ENCODE results near the gene ENAH. TPM values are rescaled to one million over a fixed set of nuclear protein-coding genes. Genes with fewer than 3 reads are reported as not detected.
A peak's percentile ranks its signal among the peaks of the same experiment; 100 is the strongest.
"Not testable (repeated sequence)": the region's sequence is repeated elsewhere in the genome, so short reads cannot be mapped to it uniquely, and the experiment has no call there.

The ENAH gene
- polyA plus RNA-seq, 1 experiment, result 121 TPM

- Histone ChIP-seq H3K27me3 (ENCODE audit: control insufficient read depth, insufficient read depth, low read length) (no peaks in the 10 kb centered on the region), H3K9me3 (ENCODE audit: control insufficient read depth, insufficient read depth, low read length) (no peaks in the 10 kb centered on the region; the same call in 1 of the 2 replicates), H3K4me3 (ENCODE audit: low read depth, low read length) (peak overlapping the region; percentile 27; the same call in 1 of the 2 replicates), H3K27ac (ENCODE audit: low read depth, low read length) (no peak overlapping the region)
- peak; percentile 100 for TF ChIP-seq CTCF (IDR thresholded peaks at IDR 0.05; ENCODE audit: low read depth, low read length)
- ChIA-PET CTCF (interaction anchor here (0.6 to 5.6 kb wide), 95 partner anchors 8 to 1288 kb away, joined by 3 to 102 read pairs (median 4); partner anchors contain the start of genes EPHX1, SRP9 and TMEM63A), POLR2A (interaction anchor here (0.9 to 1.0 kb wide), 3 partner anchors 297 to 449 kb away, joined by 3 to 4 read pairs (median 4); partner anchors contain the start of genes PYCR2 and SRP9)
- DNase-seq (ENCODE audit: low read depth, low spot score), result peak; percentile 33
These were observed 177.7 kb downstream of the ENAH start for GRCh38 chr1:225474986-225475820.

- no peak overlapping the region for H3K27ac ChIP-seq (ENCODE audit: low read depth, low read length)
- TF ChIP-seq CTCF (IDR thresholded peaks at IDR 0.05; ENCODE audit: low read depth, low read length), result no peak
- H3K9me3 ChIP-seq (ENCODE audit: control insufficient read depth, insufficient read depth, low read length), result no peaks in the 10 kb centered on the region; the same call in 1 of the 2 replicates
- ChIA-PET CTCF (interaction anchor here (0.6 to 5.6 kb wide), 89 partner anchors 9 to 627 kb away, joined by 3 to 102 read pairs (median 4); partner anchors contain the start of genes EPHX1, SRP9 and TMEM63A), POLR2A (interaction anchor here (0.9 to 1.0 kb wide), 3 partner anchors 298 to 450 kb away, joined by 3 to 4 read pairs (median 4); partner anchors contain the start of genes PYCR2 and SRP9)
- no peaks in the 10 kb centered on the region for H3K27me3 ChIP-seq (ENCODE audit: control insufficient read depth, insufficient read depth, low read length)
- H3K4me3 ChIP-seq (ENCODE audit: low read depth, low read length), result no peak overlapping the region
- no peak for DNase-seq (ENCODE audit: low read depth, low spot score)
These were observed 178.4 kb downstream of the ENAH start for GRCh38 chr1:225474439-225474985.

- not testable (repeated sequence) for H3K27me3 ChIP-seq (ENCODE audit: control insufficient read depth, insufficient read depth, low read length); H3K27ac ChIP-seq (ENCODE audit: low read depth, low read length); DNase-seq (ENCODE audit: low read depth, low spot score); H3K9me3 ChIP-seq (ENCODE audit: control insufficient read depth, insufficient read depth, low read length); H3K4me3 ChIP-seq (ENCODE audit: low read depth, low read length)
- POLR2A ChIA-PET, result interaction anchor here (0.9 kb wide), 2 partner anchors 298 to 304 kb away, joined by 4 read pairs; partner anchors contain the start of gene SRP9
- CTCF ChIA-PET, result interaction anchor here (0.7 to 5.6 kb wide), 48 partner anchors 9 to 512 kb away, joined by 3 to 102 read pairs (median 5); partner anchors contain the start of genes EPHX1, SRP9 and TMEM63A
These were observed 179.1 kb downstream of the ENAH start for GRCh38 chr1:225473676-225474438.

GRCh38 chr1:225473266-225473665 is 179.7 kb downstream of the ENAH start:
- H3K27me3 ChIP-seq (ENCODE audit: control insufficient read depth, insufficient read depth, low read length); H3K4me3 ChIP-seq (ENCODE audit: low read depth, low read length); H3K9me3 ChIP-seq (ENCODE audit: control insufficient read depth, insufficient read depth, low read length); DNase-seq (ENCODE audit: low read depth, low spot score); POLR2A ChIA-PET; H3K27ac ChIP-seq (ENCODE audit: low read depth, low read length): not testable (repeated sequence)
- CTCF ChIA-PET, result interaction anchor here (0.9 to 2.8 kb wide), 9 partner anchors 13 to 515 kb away, joined by 3 to 31 read pairs (median 5); partner anchors contain the start of gene TMEM63A

GRCh38 chr1:225471453-225472301 is 181.2 kb downstream of the ENAH start:
- no peak overlapping the region for H3K27ac ChIP-seq (ENCODE audit: low read depth, low read length)
- CTCF ChIA-PET, result interaction anchor here (1.0 to 2.8 kb wide), 4 partner anchors 153 to 516 kb away, joined by 3 to 6 read pairs (median 4); partner anchors contain the start of gene SRP9
- H3K9me3 ChIP-seq (ENCODE audit: control insufficient read depth, insufficient read depth, low read length), result no peaks in the 10 kb centered on the region; the same call in 1 of the 2 replicates
- TF ChIP-seq CTCF (IDR thresholded peaks at IDR 0.05; ENCODE audit: low read depth, low read length), result no peak
- H3K27me3 ChIP-seq (ENCODE audit: control insufficient read depth, insufficient read depth, low read length), result no peaks in the 10 kb centered on the region
- DNase-seq (ENCODE audit: low read depth, low spot score), result no peak
- no peak overlapping the region for H3K4me3 ChIP-seq (ENCODE audit: low read depth, low read length)
- POLR2A ChIA-PET, result no interaction called here

Measured in AG04450 (cell line).